NCI-H345 treated with DMSO at 0.1 percent for 48 hours (cell line): ENCODE measurements around the gene HEY2.
"Not testable (repeated sequence)": the region's sequence is repeated elsewhere in the genome, so short reads cannot be mapped to it uniquely, and the experiment has no call there.

Source experiments
- DNase-seq: peaks from one replicate; lab custom pipeline; 2025; ENCODE audit not compliant: unreplicated experiment; lab: John Stamatoyannopoulos, UW

Gene HEY2

DNA sequence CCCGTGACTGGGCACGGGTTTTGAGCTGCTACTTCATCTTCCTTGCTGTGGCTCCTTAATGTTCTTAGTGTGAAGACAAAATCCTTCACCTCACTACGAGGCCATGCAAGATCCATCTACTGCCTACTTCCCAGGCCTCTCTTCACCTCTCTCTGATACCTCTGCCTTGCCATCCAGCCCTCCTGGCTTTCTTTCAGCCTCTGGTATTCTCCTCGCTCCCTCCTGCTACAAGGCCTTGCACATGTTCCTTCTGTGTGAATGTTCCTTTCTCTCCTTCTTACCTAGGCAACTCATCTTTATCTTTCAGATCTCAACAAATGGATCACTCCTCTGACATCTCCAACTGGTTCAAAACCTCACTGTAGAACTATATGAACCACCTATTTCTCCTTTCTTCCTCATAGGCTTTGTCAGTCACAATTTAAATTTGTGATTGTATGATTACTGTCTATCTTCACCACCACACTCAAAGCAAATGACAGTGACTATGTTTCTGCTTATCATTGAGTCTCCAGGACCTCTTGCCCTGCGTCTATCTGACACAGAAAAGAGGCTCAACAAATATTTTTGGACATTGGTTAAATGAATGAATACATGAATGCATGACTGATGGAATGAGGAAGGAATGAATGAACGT is 19.8 kb downstream of the HEY2 start:
- no peak for DNase-seq

DNA sequence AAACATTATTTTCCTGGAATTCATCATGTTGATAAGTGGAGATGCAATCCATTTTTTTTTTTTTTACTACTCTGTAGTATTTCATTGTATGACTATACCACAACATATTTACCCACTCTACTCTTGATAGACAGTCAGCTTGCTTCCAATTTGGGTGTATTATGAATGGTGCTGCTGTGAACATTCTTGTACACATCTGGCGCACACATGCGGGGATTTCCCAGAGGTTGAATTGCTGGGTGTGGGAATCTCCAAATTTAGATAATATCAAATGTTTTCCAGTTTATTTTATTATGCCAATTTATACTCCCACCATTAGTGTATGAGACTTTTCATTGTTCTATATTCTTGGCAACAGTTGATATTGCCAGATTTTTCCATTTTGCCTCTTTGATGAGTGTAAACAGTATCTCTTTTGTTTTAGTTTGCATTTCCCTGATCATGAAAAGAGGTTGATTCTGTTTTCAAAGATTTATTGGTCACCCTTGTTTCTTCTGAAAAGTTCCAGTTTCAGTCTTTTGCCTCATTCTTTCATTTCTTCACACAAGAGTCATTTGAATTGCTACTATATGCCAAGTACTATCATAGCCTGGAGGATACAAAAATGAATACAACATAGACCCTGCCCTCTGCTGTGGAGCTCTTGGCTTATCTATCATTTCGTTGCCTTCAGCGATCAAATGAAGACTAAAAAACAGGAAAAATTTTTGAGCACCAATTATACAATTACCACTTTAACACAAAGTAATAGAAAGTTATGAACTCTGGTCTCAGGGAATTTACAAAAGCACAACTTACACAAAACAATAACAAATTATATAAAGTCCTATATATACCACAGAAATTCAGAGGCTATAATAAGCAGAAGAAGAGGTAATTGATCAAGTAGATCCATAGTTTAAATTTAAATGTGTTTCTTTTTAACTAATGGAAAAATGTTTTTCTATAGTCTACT is 24.2 kb downstream of the HEY2 start:
- DNase-seq: no peak

DNA sequence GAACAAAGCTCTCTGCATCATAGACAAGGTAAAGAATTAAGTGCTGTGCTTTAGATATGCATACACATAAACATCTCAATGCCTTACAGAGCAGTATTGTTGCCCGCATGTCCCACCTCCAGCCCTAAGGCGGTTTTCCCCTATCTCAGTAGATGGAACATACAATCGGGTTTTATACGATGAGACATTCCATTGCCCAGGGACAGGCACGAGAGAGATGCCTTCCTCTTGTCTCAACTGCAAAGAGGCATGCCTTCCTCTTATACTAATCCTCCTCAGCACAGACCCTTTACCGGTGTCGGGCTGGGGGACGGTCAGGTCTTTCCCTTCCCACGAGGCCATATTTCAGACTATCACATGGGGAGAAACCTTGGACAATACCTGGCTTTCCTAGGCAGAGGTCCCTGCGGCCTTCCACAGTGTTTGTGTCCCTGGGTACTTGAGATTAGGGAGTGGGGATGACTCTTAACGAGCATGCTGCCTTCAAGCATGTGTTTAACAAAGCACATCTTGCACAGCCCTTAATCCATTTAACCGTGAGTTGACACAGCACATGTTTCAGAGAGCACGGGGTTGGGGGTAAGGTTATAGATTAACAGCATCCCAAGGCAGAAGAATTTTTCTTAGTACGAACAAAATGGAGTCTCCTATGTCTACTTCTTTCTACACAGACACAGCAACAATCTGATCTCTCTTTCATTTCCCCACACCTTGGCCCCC is 26.8 kb downstream of the HEY2 start:
- DNase-seq: not testable (repeated sequence)

DNA sequence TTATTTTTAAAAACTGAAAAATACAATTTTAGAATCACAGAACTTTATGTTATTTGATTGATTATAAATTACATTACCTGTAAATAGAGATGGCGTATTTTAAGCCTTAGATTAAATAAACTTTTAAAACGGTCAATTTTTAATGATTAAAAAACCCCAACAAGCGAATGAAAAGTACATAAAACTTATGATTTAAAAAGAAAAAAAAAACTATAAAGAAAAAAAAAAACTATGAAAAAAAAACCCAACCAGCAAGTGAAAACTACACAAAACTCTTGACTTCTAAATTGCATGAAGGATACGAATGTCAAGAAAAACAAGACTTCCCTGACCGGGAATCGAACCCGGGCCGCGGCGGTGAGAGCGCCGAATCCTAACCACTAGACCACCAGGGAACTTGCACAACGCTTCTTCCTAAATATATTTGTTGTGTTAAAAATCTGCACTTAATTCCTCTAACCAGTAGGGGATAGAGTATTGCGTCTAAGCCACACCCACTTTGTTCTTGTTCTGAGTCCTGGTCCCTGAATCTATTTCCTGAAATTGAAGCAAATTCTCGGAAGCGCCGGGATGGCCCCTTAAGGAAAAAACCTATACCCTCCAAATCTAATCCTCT is 30.6 kb downstream of the HEY2 start:
- DNase-seq: peak; percentile 93

DNA sequence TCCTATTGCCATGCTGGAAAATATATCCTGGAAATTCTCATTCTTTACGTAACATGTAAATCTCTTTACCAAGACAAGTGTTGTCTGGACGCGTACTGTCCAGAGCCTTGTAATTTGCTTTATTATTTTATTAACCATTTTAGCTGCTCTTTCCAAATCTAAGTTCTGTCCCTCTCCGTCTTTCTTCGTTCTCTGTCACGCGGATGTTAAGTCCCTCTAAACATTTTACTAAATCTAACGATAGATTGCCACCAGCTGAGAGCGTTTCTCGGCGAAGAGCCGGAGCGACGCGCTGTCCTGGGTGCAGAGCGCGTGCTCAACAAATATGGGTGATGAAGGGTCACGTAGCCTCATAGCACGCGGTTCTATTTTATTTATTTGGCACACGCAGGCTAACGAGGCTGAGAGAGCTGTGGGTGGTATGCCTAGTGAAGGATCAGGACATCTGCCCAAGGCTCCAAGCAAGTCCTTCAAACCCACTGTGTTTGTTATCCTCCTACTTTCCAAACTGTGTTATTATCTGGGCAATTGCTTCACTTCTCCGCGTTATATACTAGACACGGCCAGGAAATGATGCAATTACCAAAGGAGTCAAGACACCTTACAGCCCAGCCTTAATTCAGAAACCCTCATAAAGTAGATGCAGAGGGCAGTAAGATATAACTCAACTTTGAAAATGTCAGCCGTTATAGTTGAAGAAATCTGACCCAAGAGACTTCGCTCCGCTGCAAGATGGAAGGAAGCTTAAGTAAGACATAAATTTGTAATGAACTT is 31.3 kb downstream of the HEY2 start:
- peak; percentile 82 for DNase-seq

DNA sequence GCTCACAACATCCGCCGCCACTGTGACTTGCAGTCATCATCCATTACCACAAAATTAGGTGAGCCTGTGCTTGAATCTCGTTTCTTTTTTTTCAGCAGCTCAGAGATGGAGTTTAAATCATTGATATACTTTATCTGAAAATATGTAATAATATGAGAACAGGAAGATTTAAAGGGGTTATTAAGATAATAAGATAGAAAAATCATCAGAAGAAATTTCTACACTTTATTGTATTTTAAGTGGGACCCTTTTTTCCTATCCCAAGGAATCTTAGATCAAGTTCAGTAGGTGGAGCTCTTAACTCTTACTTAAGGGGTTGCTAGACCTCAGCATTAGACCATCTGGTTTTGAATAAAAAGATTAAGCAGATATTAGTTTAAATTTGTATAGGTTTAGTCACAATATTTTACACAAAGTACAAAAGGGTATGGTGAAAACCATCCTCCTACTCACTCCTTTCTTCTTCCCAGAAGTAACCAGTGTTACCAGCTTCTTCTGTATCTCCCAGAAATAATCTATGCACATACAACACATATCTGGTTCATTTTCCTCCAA is 32.0 kb downstream of the HEY2 start:
- peak; percentile 24 for DNase-seq

DNA sequence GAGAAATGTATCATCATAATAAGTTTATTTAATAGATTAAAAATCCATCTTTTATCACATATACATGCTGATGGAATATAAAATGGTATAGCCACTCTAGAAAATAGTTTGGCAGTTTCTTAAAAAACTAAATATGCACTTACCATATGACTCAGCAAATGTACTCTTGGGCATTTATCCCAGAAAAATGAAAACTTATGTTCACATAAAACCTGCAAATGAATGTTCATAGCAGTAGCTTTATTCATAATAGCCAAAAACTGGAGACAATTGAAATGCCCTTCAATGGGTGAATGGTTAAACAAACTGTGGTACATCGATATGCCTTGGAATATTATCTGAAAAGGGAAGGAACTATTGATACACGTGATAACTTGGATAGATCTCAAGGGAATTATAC is 34.9 kb downstream of the HEY2 start:
- DNase-seq: no peak

DNA sequence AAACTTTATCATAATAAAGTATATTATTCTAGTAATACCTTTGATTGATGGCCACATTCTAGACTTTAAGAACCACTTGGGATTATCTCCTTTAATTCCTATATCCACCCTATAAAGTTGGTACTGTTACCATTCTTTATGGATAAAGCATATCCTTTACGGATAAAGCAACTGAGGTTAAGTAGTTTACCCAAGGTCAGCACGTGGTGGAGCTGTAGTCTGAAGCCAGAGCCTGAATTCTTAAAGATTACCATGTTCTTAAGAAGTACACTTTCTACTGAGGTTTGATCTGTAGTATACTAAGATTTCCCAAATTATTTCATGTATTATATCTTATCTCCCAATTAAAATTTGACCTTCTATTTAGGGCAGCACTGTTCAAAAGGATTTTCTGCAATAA is 38.4 kb downstream of the HEY2 start:
- DNase-seq: no peak

DNA sequence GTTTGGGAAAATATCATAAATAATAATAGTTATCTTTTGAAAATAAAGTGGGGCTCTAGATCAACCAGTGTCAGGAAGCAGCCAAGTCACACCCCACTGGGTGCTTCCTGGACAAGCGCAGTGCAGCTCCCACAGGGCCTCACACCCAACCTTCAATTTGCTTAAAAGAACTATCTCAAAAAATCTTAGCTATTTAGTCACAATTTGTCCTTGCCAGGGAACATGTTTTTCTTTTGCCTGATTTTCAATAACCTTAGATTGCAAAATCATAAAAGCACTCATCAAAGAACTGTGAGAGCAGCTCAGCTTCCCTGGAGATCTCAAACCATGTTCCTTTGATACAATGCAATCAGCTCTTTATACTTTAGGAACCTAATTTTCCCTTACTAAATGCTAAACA is 39.7 kb downstream of the HEY2 start:
- DNase-seq: no peak

DNA sequence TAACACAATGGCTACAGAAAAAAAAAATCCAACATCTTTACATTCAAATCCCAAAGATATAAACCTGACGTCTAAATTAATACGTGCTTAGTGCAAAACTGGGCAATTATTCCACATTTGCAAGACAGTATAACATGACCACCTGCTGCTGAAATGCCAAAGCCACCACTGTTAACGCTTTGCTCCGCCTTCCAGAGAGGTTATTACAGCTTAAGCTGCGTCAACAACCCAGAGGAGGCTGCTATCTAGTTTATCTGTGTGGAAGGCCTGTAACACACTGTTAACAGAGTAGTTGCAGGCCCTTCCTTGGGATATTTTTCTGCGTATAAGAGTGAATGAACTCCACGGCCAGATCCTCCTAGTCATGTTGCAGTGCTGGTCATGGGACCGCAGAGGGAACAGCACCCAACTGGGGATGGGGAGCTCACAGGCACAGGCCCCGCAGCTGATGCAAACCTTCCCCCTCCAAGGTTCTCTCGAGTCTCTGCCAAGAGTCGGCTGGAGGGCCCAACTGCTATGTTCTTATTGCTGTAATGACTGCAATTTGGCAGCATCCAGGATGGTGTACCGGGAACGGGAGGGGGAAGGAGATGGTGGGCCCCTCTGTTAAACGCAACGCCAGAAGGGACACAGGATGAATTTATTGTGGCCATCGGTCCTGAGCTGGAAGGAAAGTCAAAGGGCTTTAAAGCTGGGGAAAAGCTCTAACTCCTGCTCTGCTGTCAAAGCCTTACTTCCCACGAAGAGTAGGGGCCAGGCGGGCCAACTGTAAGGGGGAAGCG is 40.3 kb downstream of the HEY2 start:
- DNase-seq: peak; percentile 74

DNA sequence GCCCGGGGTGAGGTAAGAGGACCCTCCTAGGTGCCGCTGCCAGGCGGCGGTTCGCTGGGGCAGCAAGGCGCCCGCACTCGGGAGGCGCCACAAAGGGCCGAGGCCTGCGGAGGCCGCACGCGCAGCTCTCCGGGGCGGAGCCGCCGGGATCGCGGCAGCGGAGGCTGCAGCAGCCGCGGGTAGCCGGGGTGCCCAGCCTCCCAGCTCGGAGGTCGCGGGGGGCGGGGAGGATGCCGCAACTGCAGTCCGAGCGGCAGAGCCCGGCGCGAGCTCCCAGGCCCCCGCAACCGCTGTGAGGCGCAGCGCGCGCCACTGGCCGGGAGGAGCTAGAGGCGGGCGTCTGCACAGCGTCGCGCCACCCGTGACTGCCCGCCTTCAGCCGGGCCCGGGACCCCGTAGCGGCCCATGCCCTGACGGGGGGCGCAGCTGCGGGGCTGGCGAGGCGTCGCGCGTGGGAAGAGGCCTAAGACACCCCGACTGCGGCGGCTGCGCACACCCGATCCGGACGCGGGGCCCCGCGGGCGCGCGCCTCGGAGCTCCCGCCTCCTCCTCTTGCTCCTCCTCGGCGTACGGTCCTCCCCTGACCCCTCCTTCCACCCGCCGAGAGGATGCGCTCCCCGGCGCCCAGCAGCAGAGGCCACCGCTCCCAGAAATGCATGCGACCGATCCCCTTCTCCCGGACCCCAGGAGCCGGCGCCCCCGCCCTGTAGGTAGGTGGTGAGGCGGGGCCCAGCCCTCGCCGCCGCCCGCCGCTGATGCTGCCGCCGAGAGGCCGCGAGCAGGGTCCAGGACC is 41.1 kb downstream of the HEY2 start, which contains the start of gene NCOA7:
Gene NCOA7 (plus strand): TSS at position 603 of the 793 bp plus-strand sequence. CDS start 24,395 bp downstream, outside the sequence.
- DNase-seq: peak; percentile 46

DNA sequence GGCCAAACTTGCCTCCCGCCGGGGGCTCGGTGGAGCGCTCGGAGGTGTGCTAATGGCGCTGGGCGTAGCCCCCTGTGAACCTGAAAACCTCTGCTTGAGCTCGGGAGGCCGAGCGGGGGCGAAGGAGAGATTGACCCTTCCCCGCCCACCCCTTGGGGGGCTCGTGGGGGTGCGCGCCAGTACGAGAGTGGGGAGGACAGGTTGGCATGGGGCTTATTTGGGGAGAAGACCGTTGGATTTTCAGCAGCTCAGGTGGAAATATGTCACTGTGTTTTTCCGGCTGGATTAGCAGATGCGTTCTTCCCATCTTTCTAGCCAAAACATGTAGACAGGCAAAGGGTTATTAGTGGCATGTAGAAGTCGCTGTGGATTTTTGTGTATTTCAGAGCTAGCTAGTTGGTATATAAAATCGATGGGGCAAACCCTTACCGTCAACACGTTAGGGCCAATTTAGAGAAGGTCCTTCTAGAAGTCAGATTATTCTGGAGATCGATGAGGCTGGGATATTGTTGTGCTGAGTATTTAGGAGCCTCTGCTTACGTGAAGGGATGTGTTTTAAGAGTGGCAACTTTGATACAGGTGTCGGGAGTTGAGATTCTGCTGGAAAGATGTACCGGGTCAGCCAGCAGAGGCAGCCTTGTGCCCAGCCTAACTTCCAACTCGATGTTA is 41.9 kb downstream of the HEY2 start:
- DNase-seq: peak; percentile 75

DNA sequence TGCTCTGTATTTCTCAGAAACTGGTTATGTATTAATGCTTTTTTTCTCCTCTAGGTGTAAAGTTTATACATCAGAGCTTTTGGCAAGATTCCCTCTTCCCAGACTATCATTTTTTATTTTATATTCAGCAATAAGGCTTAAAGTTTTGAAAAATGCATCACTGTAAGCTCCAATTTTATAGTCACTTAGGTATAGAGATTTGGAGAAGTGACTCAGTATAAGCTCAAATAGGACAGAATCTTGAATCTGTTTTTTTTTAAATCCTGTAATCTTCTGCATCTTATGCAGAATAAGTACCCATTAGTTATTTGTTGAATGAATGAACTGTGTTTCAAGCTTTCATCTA is 42.4 kb downstream of the HEY2 start:
- DNase-seq: no peak

DNA sequence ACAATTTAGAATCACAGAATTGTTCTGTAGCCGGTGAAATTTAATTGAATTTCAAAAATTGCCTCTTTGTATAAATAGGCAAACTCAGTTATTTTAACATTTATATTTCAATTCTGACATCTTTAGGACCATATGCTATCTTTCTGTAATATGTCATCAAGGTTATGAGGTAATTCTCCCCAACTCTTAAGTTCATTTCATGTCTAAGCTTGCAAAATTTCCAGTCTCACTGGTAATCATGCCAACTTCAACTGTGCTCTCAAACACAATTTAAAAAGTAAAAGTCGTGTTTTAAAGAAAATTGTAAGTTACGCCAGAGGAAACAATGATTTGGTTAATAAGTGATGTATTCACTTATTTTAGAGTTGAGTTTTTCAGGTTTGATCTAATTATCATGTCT is 42.7 kb downstream of the HEY2 start:
- no peak for DNase-seq

DNA sequence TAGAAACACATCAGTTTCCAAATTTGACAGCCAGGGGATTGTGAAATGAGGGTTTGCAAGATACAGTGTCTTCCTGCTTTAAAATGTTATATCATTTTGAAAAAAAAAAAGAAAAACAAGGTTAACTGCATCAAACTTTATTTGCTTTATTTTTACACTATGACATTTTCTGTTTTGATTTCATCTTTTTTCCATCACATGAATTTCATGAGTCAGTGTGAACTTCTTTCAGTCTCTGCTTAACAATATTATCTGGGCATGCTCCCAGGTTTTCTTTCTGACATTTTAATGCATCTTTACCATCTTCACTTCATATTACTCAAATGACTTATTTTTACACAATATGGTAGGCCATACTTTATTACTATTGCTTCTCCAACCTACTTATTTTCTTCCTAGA is 43.2 kb downstream of the HEY2 start:
- no peak for DNase-seq

DNA sequence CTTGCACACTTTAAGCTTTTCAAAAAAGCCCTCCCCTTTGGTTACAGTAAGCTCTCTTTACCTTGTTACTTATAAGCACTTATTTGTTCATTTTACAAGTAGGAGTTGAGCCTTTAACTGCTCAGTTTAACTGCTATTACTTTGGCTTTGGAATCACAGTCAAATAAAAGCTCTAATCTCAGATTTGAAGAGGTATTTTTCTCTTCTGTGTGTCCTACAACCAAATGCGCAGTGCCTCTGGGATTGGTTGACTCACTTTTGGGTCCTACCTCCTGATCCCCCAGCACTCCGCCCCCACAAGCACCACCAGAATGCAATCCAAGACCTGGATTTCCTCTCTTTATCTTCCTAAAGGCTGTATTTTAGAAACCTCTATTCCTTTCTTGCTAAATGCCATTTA is 43.8 kb downstream of the HEY2 start:
- no peak for DNase-seq

DNA sequence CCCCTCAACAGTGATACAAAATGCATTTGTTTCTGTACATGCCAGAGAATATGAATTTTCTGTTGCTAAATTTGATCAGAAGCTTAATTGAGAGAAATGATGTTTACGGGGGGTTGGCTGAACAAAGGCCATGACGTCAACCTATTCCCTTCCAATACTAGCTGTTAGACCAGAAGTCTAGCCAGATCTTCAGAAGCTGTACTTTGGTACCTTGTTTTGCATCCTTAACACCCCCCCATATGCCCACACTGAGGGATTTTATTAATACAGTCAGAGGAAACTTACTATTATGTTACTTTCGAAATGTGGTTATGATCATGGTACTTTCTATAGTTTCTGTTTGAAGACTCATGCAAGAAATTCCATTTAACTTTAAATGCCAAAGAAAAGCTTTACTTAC is 44.4 kb downstream of the HEY2 start:
- no peak for DNase-seq
